ENCODE measurements around the gene ATG9A.
A peak's percentile ranks its signal among the peaks of the same experiment; 100 is the strongest.

Gene ATG9A

GRCh38 chr2:219252570-219252899 lies 23.1 kb upstream of the ATG9A start:
- no peak for DNase-seq (ENCODE audit: low read depth)

DNA sequence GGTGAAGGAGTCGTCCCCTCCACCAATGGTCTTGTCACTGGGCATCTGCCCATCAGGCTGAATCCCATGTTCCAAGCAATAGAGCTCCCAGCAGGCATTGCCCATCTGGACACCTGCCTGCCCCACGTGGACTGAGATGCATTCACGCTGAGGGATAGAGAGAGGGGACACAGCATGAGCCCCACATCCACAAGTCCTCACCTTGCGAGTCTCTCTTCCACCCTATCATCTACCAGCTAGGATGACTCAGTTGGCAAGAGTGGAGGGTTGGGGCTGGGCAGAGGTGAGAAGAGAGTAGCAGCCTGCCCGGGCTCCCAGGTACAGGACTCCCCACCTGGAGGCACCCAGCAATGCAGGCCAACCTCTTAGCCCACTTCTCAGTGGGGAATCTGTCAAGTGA lies 22.6 kb upstream of the ATG9A start:
- no peak for DNase-seq (ENCODE audit: low read depth)

GRCh38 chr2:219251656-219252055 lies 22.2 kb upstream of the ATG9A start:
- DNase-seq (ENCODE audit: low read depth) = no peak

DNA sequence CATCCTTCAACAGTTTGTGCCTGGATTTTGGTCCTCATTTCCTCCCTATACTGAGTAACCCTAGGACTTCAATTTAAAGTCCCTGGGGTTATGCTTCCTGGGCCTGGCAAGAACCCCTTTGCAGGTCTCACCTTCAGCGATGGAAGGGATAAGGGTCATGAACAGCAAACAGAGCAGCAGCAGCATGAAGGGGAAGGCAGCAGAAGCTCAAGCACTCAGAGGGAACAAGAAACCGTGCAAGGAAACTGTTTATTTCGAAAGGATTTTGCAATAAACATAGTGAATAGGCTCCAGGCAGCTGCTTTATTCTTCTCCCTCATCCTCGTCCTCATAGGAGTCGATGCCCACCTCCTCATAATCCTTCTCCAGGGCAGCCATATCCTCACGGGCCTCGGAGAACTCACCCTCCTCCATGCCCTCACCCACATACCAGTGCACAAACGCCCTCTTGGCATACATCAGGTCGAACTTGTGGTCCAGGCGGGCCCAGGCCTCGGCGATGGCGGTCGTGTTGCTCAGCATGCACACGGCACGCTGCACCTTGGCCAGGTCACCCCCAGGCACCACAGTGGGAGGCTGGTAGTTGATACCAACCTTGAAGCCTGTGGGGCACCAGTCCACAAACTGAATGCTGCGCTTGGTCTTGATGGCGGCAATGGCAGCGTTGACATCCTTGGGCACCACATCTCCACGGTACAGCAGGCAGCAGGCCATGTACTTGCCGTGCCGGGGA lies 20.8 kb upstream of the ATG9A start:
- no peak for DNase-seq (ENCODE audit: low read depth)

GRCh38 chr2:219249203-219249980 lies 20.0 kb upstream of the ATG9A start:
- DNase-seq (ENCODE audit: low read depth) = peak; percentile 35

DNA sequence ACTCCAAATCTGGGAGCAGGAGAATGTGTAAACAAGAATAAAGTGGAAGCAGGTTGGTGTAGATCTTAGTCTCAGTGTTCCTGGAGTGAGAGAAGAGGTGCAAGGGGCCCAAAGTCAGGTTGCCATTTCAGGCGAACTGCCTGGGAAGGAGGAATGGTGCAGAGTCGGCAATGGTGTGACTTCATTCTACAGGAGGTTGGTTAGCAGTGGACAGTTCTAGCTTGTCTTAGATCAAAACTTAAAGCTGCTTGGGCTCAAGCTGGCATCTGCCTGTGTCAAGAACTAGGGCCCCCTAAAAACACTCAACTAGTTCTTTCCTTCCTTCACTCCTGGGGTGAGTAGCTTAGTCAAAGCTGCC lies 19.4 kb upstream of the ATG9A start:
- no peak for DNase-seq (ENCODE audit: low read depth)

DNA sequence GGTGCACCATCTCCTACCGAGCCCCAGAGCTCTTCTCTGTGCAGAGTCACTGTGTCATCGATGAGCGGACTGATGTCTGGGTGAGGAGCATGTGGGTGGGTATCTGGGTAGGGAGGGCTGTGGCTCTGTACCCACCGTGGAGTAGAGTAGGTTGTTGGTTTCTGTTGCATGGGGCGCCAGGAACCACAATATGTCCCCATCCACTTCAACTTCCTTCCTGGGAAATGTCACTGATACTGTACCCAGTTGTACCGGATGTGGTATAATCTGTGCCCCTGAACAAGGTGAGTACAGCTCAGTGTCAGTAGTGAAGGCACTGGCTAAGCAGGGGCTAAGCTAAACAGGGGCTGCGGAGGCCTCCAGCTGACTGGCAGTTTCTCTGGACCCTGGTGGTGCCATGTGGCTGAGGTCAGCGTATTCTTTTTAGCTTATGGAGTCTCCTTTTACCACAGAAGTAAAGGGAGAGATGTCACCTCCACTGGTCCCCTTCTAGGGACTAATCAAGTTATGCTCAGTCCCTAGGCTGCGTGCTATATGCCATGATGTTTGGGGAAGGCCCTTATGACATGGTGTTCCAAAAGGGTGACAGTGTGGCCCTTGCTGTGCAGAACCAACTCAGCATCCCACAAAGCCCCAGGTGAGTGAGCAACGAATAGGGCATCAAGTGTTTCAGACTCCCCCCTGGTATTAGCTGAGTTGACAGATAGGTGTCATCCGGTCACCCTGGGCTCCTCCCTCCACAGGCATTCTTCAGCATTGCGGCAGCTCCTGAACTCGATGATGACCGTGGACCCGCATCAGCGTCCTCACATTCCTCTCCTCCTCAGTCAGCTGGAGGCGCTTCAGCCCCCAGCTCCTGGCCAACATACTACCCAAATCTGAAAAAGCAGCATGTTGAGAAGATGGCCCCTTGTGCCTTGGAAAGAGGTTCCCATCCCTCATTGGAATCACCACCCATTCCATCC lies 18.5 kb upstream of the ATG9A start:
- DNase-seq (ENCODE audit: low read depth) = peak; percentile 45

DNA sequence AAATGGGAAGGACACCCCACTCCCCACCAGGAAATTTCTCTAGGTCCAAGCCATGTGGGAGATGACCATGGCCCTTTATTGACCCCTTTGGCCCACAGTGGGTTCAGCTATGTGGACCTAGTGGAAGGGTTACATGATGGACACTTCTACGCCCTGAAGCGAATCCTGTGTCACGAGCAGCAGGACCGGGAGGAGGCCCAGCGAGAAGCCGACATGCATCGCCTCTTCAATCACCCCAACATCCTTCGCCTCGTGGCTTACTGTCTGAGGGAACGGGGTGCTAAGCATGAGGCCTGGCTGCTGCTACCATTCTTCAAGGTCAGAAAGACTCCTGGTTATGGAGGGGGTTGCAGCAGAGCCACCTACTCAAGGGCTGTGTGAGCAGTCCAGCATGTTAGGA lies 17.1 kb upstream of the ATG9A start:
- DNase-seq (ENCODE audit: low read depth) = no peak

DNA sequence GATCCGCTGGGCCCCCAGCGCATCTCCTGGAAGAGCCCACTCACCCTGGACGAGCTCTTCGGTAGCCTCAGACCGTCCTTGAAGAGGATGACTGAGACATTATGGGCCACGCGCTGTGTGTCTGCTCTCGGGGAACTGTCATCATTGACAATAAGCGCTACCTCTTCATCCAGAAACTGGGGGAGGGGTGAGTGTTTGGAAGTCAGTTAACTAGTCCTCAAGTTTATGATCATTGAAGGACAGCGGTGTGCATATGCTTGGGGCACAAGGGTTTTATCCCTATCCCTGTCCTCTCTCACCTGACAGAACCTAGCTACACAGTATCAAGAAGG lies 16.4 kb upstream of the ATG9A start:
- no peak for DNase-seq (ENCODE audit: low read depth)

- peak; percentile 73 for DNase-seq (ENCODE audit: low read depth)
Measured at GRCh38 chr2:219245148-219245898, 15.9 kb upstream of the ATG9A start, which contains the start of the genes GLB1L and STK16. Gene GLB1L (minus strand): TSS chr2:219245444. CDS start chr2:219243573, 1,871 bp downstream. Gene STK16 (plus strand): TSS chr2:219245479. CDS start chr2:219246000, 521 bp downstream.

- DNase-seq (ENCODE audit: low read depth) = no peak
Measured at GRCh38 chr2:219244789-219245147, 15.3 kb upstream of the ATG9A start.

DNA sequence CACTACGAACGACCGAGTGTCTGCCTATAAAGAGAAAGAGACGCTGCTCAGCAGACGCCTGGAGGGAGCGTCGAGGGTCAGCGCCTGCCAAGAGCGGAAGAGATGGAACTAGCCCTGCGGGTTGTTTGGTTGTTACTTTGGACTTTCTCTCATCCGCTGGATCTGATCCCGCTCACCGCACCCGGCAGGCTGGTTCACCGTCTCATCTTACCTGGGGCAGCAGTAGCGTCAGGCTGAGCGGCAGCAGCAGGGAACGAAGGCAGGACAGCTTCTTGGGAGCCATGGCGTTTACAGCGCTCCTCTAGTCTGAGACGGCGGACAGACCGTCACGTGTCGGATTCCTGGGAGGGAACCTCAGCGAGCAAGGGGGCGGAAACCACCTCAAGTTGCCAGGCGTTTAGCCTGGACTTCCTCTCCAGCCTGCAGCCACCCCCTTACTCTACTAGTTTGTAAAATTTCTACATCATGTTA lies 13.9 kb upstream of the ATG9A start:
- no peak for DNase-seq (ENCODE audit: low read depth)

GRCh38 chr2:219234331-219234730 lies 4.9 kb upstream of the ATG9A start:
- no peak for DNase-seq (ENCODE audit: low read depth)

DNA sequence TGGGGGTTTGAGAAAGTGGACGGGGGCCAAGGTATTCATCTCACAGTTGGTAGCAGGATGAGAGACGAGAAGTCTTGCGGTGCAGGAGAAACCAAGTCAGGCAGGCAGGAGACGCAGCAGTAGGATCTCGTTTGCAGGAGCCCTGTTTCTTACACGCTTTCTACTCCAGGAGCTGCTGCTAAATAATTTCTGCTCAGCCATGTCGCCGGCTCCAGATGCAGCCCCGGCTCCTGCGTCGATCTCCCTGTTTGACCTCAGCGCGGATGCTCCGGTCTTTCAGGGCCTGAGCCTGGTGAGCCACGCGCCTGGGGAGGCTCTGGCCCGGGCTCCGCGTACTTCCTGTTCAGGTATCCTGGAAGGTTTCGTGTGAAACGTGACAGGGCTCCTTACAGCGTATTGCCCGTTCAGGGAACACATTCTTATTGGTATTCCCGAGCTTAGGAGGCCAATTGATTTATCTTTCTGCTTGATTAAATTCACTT lies 664 bp upstream of the ATG9A start:
- no peak for DNase-seq (ENCODE audit: low read depth)

GRCh38 chr2:219228911-219229304 lies 528 bp downstream of the ATG9A start:
- no peak for DNase-seq (ENCODE audit: low read depth)

DNA sequence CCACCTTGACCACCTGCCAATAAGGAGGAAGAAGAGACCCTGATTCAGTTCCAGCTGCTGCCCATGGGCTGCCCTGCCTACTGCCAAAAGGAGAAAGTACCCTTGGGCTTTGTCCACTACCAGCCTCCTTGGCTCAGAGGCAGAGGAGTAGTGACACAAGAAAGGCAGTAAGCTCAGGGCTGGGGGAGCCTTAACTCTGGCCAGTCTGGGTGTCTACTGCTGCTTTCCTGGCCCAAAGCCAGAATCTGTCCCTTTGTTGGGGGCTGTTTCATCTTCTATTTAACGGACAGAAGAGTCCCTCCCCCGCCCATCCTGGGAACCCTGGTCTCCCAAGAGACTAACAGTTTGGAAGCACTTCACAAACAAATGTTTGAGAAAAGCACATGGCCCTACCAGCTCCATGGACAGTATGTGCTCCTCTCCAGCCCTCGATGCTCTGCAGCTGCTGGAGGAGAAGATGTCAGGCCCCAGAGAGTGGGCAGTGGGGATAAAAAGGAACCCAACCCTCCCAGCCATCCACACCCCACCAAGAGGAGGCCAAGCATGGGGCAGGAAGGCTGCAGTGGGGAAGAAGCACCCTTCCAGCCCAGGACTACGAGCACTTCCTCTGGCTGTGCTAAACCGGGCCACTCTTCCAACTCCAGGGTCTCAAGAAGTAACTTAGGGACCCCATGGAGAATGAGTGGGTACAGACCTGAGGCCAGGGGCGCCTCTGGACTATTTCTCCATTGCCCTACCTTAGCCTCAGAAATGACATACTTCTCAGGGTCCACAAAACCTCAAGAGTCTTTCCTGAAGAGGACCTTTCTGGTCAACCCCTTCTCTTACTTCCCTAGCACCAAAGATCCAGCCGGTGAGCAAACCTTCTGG lies 1.2 kb downstream of the ATG9A start:
- no peak for DNase-seq (ENCODE audit: low read depth)

- no peak for DNase-seq (ENCODE audit: low read depth)
Measured at GRCh38 chr2:219225350-219225749, 4.1 kb downstream of the ATG9A start.

- no peak for DNase-seq (ENCODE audit: low read depth)
Measured at GRCh38 chr2:219223831-219224610, 5.4 kb downstream of the ATG9A start.

GRCh38 chr2:219221957-219222518 lies 7.4 kb downstream of the ATG9A start:
- no peak for DNase-seq (ENCODE audit: low read depth)

Measured in T follicular helper cell (primary cell).